Peyer's patch (tissue), 4 donors: Measurements from ENCODE around the gene MAP3K10. TPM values are rescaled to one million over a fixed set of nuclear protein-coding genes. Genes with fewer than 3 reads are reported as not detected.
"Not testable (repeated sequence)": the region's sequence is repeated elsewhere in the genome, so short reads cannot be mapped to it uniquely, and the experiment has no call there.

Source experiments
- DNase-seq, 3 donors: peaks; one replicate each; pipeline ENCODE4 v3.0.0-alpha.2; 2017 to 2019
- H3K27ac ChIP-seq, 4 donors: fragments of 200-600 bp; sonication (generic); one replicate each; pipeline ENCODE4 v1.5.1; 2016 to 2019
- H3K27me3 ChIP-seq, 2 donors: fragments of 200-600 bp; sonication (generic); one replicate each; pipeline ENCODE4 v1.5.1; 2019
- H3K36me3 ChIP-seq, 3 donors: fragments of 200-600 bp; sonication (generic); one replicate each; pipeline ENCODE4 v1.5.1; 2016 to 2019
- H3K4me1 ChIP-seq, 4 donors: fragments of 200-600 bp; sonication (generic); one replicate each; pipeline ENCODE4 v1.5.1; 2016 to 2019
- H3K4me3 ChIP-seq, 4 donors: fragments of 200-600 bp; sonication (generic); 1 replicate in 3 of 4; 2 replicates in 1 of 4; pipeline ENCODE4 v1.5.1; 2016 to 2019; ENCODE audit warnings: mild to moderate bottlenecking in 1 of 4
- H3K9me3 ChIP-seq, 4 donors: fragments of 200-600 bp; sonication (generic); one replicate each; pipeline ENCODE4 v1.5.1; 2016 to 2019; ENCODE audit warnings: mild to moderate bottlenecking in 1 of 4
- CTCF ChIP-seq, 6 experiments: fragments of 450-650 bp in 4 of 6; fragments of 200-600 bp in 2 of 6; sonication (generic) in 1 of 6; IDR thresholded peaks; one replicate each; pipeline ENCODE4 v1.5.1; 2017 to 2019; ENCODE audit warnings: antibody characterized with exemption in 6 of 6, mild to moderate bottlenecking in 3 of 6, moderate library complexity in 1 of 6
- POLR2A ChIP-seq, 2 donors: fragments of 450-650 bp; IDR thresholded peaks; one replicate each; pipeline ENCODE4 v1.5.1; 2017; ENCODE audit warnings: antibody characterized with exemption in 2 of 2, mild to moderate bottlenecking in 2 of 2, moderate library complexity in 2 of 2
- total RNA-seq, 4 donors: library from RNA; depleted of rRNA; stranded (reverse); fragments of >200 nt; gene quantifications; one replicate each; pipeline ENCODE4 v1.1.0, GENCODE V29; 2016

Gene MAP3K10
- total RNA-seq: 10 to 100 TPM in 3 of 4 donors, 1 to 10 TPM in 1; 8.1 to 64.4 (median 16.2) TPM

- no peaks in the 10 kb centered on the region for H3K9me3 ChIP-seq
- peak; percentile 71 to 87 (median 83) for DNase-seq
- H3K36me3 ChIP-seq: no peaks in the 10 kb centered on the region
- peaks cover 0 to 16% (median 8%) of the 10 kb centered on the region in 4 donors for H3K4me1 ChIP-seq
- H3K27me3 ChIP-seq: no peaks in the 10 kb centered on the region
- TF ChIP-seq POLR2A (IDR thresholded peaks at IDR 0.05) (peak in 1 of 2 donors; percentile 23), CTCF (IDR thresholded peaks at IDR 0.05) (peak in 1 of 6 experiments; percentile 2)
- peak within 1 kb of the TSS; percentile 97 to 99 (median 99) for H3K4me3 ChIP-seq
- peak within 1 kb of the TSS; percentile 91 to 99 (median 96) for H3K27ac ChIP-seq
These were observed at the start of gene MAP3K10 for GRCh38 chr19:40190891-40191835. TSS of gene MAP3K10 (plus strand) at chr19:40191426. CDS start at chr19:40192032, 606 bp downstream.

DNA sequence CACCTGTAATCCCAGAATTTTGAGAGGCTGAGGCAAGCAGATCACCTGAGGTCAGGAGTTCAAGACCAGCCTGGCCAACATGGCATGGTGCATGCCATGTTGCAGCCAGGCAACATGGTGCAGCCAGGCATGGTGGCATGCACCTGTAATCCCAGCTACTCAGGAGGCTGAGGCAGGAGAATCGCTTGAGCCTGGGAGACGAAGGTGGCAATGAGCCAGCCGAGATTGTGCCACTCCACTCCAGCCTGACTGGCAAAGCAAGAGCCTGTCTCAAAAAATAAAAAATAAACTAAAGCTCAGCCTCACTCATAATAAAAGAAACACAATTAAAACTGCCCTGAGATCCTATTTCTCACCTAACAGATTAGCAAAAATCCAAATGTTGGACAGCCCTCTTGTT is 49.7 kb upstream of the MAP3K10 start:
- DNase-seq: no peak
- TF ChIP-seq CTCF (IDR thresholded peaks at IDR 0.05) (no peak), POLR2A (IDR thresholded peaks at IDR 0.05) (no peak)
- Histone ChIP-seq H3K4me1 (no peaks in the 10 kb centered on the region), H3K4me3 (no peak overlapping the region), H3K27ac (no peak overlapping the region), H3K9me3 (no peaks in the 10 kb centered on the region), H3K36me3 (no peaks in the 10 kb centered on the region), H3K27me3 (no peaks in the 10 kb centered on the region)

- DNase-seq: peak in 2 of 3 donors; percentile 40 to 57
- H3K36me3 ChIP-seq: no peaks in the 10 kb centered on the region
- H3K27ac ChIP-seq: peak overlapping the region in 1 of 4 donors; percentile 26
- no peaks in the 10 kb centered on the region for H3K9me3 ChIP-seq
- no peaks in the 10 kb centered on the region for H3K27me3 ChIP-seq
- no peak for TF ChIP-seq CTCF (IDR thresholded peaks at IDR 0.05)
- no peak for TF ChIP-seq POLR2A (IDR thresholded peaks at IDR 0.05)
- no peak overlapping the region for H3K4me3 ChIP-seq
- no peaks in the 10 kb centered on the region for H3K4me1 ChIP-seq
These were observed 47.6 kb upstream of the MAP3K10 start for GRCh38 chr19:40143612-40144011.

DNA sequence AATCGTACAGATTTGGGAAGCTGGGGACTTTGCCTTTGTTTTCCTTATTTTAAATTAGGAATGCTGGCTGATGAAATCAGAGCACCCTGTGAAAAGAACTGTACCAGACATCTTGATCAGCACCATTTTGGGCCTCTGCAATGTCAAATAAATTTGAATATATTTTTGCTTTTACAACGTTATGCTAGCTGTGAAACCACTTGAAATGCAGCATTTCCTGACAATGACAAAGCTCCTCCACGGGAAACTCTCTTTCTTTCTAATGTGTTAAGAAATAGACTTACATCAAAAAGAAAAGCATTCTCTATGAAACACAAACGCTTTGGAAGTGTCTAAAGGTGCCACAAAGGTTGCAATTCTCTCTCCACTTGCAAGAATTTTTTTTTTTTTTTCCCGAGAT is 47.1 kb upstream of the MAP3K10 start:
- peak overlapping the region in 1 of 4 donors; percentile 26 for H3K27ac ChIP-seq
- DNase-seq: no peak
- H3K4me1 ChIP-seq: no peaks in the 10 kb centered on the region
- no peaks in the 10 kb centered on the region for H3K36me3 ChIP-seq
- TF ChIP-seq POLR2A (IDR thresholded peaks at IDR 0.05) (no peak), CTCF (IDR thresholded peaks at IDR 0.05) (no peak)
- no peak overlapping the region for H3K4me3 ChIP-seq
- H3K27me3 ChIP-seq: no peaks in the 10 kb centered on the region
- H3K9me3 ChIP-seq: no peaks in the 10 kb centered on the region

- H3K9me3 ChIP-seq: no peaks in the 10 kb centered on the region
- DNase-seq: no peak
- H3K27me3 ChIP-seq: no peaks in the 10 kb centered on the region
- TF ChIP-seq POLR2A (IDR thresholded peaks at IDR 0.05): no peak
- no peak for TF ChIP-seq CTCF (IDR thresholded peaks at IDR 0.05)
- no peaks in the 10 kb centered on the region for H3K4me1 ChIP-seq
- no peak overlapping the region for H3K27ac ChIP-seq
- no peak overlapping the region for H3K4me3 ChIP-seq
- no peaks in the 10 kb centered on the region for H3K36me3 ChIP-seq
These were observed 46.1 kb upstream of the MAP3K10 start for GRCh38 chr19:40144947-40145748.

GRCh38 chr19:40145749-40146029 is 45.5 kb upstream of the MAP3K10 start:
- not testable (repeated sequence) for H3K9me3 ChIP-seq, H3K27ac ChIP-seq, DNase-seq, H3K4me3 ChIP-seq, H3K4me1 ChIP-seq, H3K27me3 ChIP-seq, H3K36me3 ChIP-seq
